Measurements from ENCODE around the gene DENND4C.

DNA sequence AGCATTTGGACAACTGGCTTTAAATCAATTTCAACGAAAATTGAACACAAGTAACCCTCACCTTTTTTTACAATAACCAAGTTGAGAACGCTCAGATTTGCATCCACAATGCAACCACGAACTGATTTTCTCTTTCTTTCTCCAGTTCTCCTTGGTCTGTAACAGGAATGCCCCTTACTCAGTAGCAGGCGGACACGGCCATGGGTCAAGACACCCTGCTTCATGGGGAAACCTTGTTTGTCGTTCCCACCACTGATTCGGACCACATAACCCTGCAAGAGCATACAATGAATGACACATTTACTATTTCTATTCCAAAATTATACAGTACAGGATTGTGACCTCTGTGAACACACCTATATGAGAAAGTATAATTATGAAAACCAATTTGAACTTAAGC, 148.2 kb downstream of the DENND4C start:
- TF ChIP-seq CTCF (IDR thresholded peaks at IDR 0.05) (no peak), ZFX (IDR thresholded peaks at IDR 0.05; ENCODE audit: borderline replicate concordance) (no peak)

Data from 22Rv1 (cell line).